ENCODE data around the gene FRAS1.

- TF ChIP-seq CTCF (IDR thresholded peaks at IDR 0.05; ENCODE audit: poor library complexity, severe bottlenecking) (no peak), POLR2AphosphoS5 (IDR thresholded peaks at IDR 0.05) (no peak), EP300 (conservative IDR thresholded peaks at IDR 0.05; ENCODE audit: poor library complexity, severe bottlenecking) (no peak), MXI1 (conservative IDR thresholded peaks at IDR 0.05; ENCODE audit: poor library complexity, severe bottlenecking) (no peak)
Measured at GRCh38 chr4:78190068-78190467, 132.9 kb downstream of the FRAS1 start.

All from neural cell (in vitro differentiated cells).